ENCODE results near the gene RDX. TPM values are rescaled to one million over a fixed set of nuclear protein-coding genes. Genes with fewer than 3 reads are reported as not detected.
"Not testable (repeated sequence)": the region's sequence is repeated elsewhere in the genome, so short reads cannot be mapped to it uniquely, and the experiment has no call there.

The RDX gene
- total RNA-seq, 1 donor from 2014 or later = 98.9 TPM

GRCh38 chr11:110249066-110249465 is 47.3 kb downstream of the RDX start:
- H3K36me3 Mint-ChIP-seq (ENCODE audit: low read depth) = peaks cover 44% of the 10 kb centered on the region
- no peaks in the 10 kb centered on the region for H3K9me3 Mint-ChIP-seq
- no peak overlapping the region for H3K4me3 Mint-ChIP-seq
- H3K27me3 Mint-ChIP-seq (ENCODE audit: insufficient read depth) = no peaks in the 10 kb centered on the region
- peaks cover 12% of the 10 kb centered on the region for H3K4me1 Mint-ChIP-seq (ENCODE audit: low read depth)
- no peak overlapping the region for H3K27ac Mint-ChIP-seq
- intact Hi-C loops (cut with micrococcal nuclease) = loop anchor here (5.0 kb wide), 1 partner anchor 302 kb away; no protein-coding TSS in a partner anchor
- DNase-seq (ENCODE audit: low spot score) = no peak

- DNase-seq (ENCODE audit: low spot score) = no peak
- no peak overlapping the region for H3K27ac Mint-ChIP-seq
- no peak overlapping the region for H3K4me3 Mint-ChIP-seq
- peaks cover 39% of the 10 kb centered on the region for H3K36me3 Mint-ChIP-seq (ENCODE audit: low read depth)
- no peaks in the 10 kb centered on the region for H3K4me1 Mint-ChIP-seq (ENCODE audit: low read depth)
- no peaks in the 10 kb centered on the region for H3K27me3 Mint-ChIP-seq (ENCODE audit: insufficient read depth)
- no peaks in the 10 kb centered on the region for H3K9me3 Mint-ChIP-seq
- intact Hi-C loops (cut with micrococcal nuclease) = no loop called here
Observed at GRCh38 chr11:110243791-110244190, 52.6 kb downstream of the RDX start.

GRCh38 chr11:110242746-110243145 is 53.7 kb downstream of the RDX start:
- Mint-ChIP-seq H3K4me1 (ENCODE audit: low read depth) (no peaks in the 10 kb centered on the region), H3K27ac (no peak overlapping the region), H3K36me3 (ENCODE audit: low read depth) (peaks cover 36% of the 10 kb centered on the region), H3K4me3 (no peak overlapping the region), H3K9me3 (no peaks in the 10 kb centered on the region), H3K27me3 (ENCODE audit: insufficient read depth) (no peaks in the 10 kb centered on the region)
- no peak for DNase-seq (ENCODE audit: low spot score)
- intact Hi-C loops (cut with micrococcal nuclease) = no loop called here

- no peaks in the 10 kb centered on the region for H3K9me3 Mint-ChIP-seq
- H3K4me1 Mint-ChIP-seq (ENCODE audit: low read depth) = no peaks in the 10 kb centered on the region
- peaks cover 37% of the 10 kb centered on the region for H3K36me3 Mint-ChIP-seq (ENCODE audit: low read depth)
- no peak for DNase-seq (ENCODE audit: low spot score)
- no peak overlapping the region for H3K27ac Mint-ChIP-seq
- intact Hi-C loops (cut with micrococcal nuclease) = no loop called here
- H3K4me3 Mint-ChIP-seq = no peak overlapping the region
- H3K27me3 Mint-ChIP-seq (ENCODE audit: insufficient read depth) = no peaks in the 10 kb centered on the region
Observed at GRCh38 chr11:110242188-110242587, 54.2 kb downstream of the RDX start.

- H3K36me3 Mint-ChIP-seq (ENCODE audit: low read depth) = peaks cover 45% of the 10 kb centered on the region
- no peak overlapping the region for H3K27ac Mint-ChIP-seq
- no peaks in the 10 kb centered on the region for H3K4me1 Mint-ChIP-seq (ENCODE audit: low read depth)
- H3K9me3 Mint-ChIP-seq = no peaks in the 10 kb centered on the region
- no peaks in the 10 kb centered on the region for H3K27me3 Mint-ChIP-seq (ENCODE audit: insufficient read depth)
- DNase-seq (ENCODE audit: low spot score) = no peak
- intact Hi-C loops (cut with micrococcal nuclease) = no loop called here
- H3K4me3 Mint-ChIP-seq = no peak overlapping the region
Observed at GRCh38 chr11:110235966-110236365, 60.4 kb downstream of the RDX start.

GRCh38 chr11:110230377-110230776 is 66.0 kb downstream of the RDX start:
- intact Hi-C loops (cut with micrococcal nuclease) = no loop called here
- DNase-seq (ENCODE audit: low spot score) = no peak
- Mint-ChIP-seq H3K36me3 (ENCODE audit: low read depth) (peaks cover 46% of the 10 kb centered on the region), H3K4me1 (ENCODE audit: low read depth) (no peaks in the 10 kb centered on the region), H3K9me3 (no peaks in the 10 kb centered on the region), H3K27ac (peak overlapping the region; percentile 64), H3K27me3 (ENCODE audit: insufficient read depth) (no peaks in the 10 kb centered on the region), H3K4me3 (no peak overlapping the region)

GRCh38 chr11:110219006-110219785 is 77.2 kb downstream of the RDX start:
- Mint-ChIP-seq H3K9me3 (peaks cover 5% of the 10 kb centered on the region), H3K27ac (no peak overlapping the region), H3K36me3 (ENCODE audit: low read depth) (peaks cover 21% of the 10 kb centered on the region), H3K4me3 (no peak overlapping the region), H3K4me1 (ENCODE audit: low read depth) (no peaks in the 10 kb centered on the region), H3K27me3 (ENCODE audit: insufficient read depth) (no peaks in the 10 kb centered on the region)
- no peak for DNase-seq (ENCODE audit: low spot score)
- intact Hi-C loops (cut with micrococcal nuclease) = loop anchor here (5.0 kb wide), 1 partner anchor 33 kb away; no protein-coding TSS in a partner anchor

GRCh38 chr11:110217936-110218335 is 78.5 kb downstream of the RDX start:
- Mint-ChIP-seq H3K4me3 (no peak overlapping the region), H3K27ac (no peak overlapping the region), H3K36me3 (ENCODE audit: low read depth) (peaks cover 21% of the 10 kb centered on the region), H3K9me3 (peaks cover 5% of the 10 kb centered on the region), H3K27me3 (ENCODE audit: insufficient read depth) (no peaks in the 10 kb centered on the region), H3K4me1 (ENCODE audit: low read depth) (no peaks in the 10 kb centered on the region)
- no peak for DNase-seq (ENCODE audit: low spot score)
- intact Hi-C loops (cut with micrococcal nuclease) = loop anchor here (5.0 kb wide), 1 partner anchor 34 kb away; no protein-coding TSS in a partner anchor

GRCh38 chr11:110217223-110217877 is 79.1 kb downstream of the RDX start:
- intact Hi-C loops (cut with micrococcal nuclease) = loop anchor here (5.0 kb wide), 1 partner anchor 35 kb away; no protein-coding TSS in a partner anchor
- Mint-ChIP-seq H3K4me3 (no peak overlapping the region), H3K36me3 (ENCODE audit: low read depth) (peaks cover 21% of the 10 kb centered on the region), H3K9me3 (peaks cover 5% of the 10 kb centered on the region), H3K27me3 (ENCODE audit: insufficient read depth) (no peaks in the 10 kb centered on the region), H3K4me1 (ENCODE audit: low read depth) (no peaks in the 10 kb centered on the region), H3K27ac (no peak overlapping the region)
- no peak for DNase-seq (ENCODE audit: low spot score)

GRCh38 chr11:110209313-110209694 is 87.1 kb downstream of the RDX start:
- H3K4me3 Mint-ChIP-seq = peak overlapping the region; percentile 73
- DNase-seq (ENCODE audit: low spot score); H3K9me3 Mint-ChIP-seq; H3K36me3 Mint-ChIP-seq (ENCODE audit: low read depth); H3K27ac Mint-ChIP-seq; intact Hi-C loops (cut with micrococcal nuclease); H3K27me3 Mint-ChIP-seq (ENCODE audit: insufficient read depth); H3K4me1 Mint-ChIP-seq (ENCODE audit: low read depth): not testable (repeated sequence)

GRCh38 chr11:110208678-110209312 is 87.6 kb downstream of the RDX start:
- H3K27me3 Mint-ChIP-seq (ENCODE audit: insufficient read depth); H3K36me3 Mint-ChIP-seq (ENCODE audit: low read depth); H3K9me3 Mint-ChIP-seq; H3K4me1 Mint-ChIP-seq (ENCODE audit: low read depth); intact Hi-C loops (cut with micrococcal nuclease): not testable (repeated sequence)
- H3K27ac Mint-ChIP-seq = peak overlapping the region; percentile 29
- peak; percentile 16 for DNase-seq (ENCODE audit: low spot score)
- peak overlapping the region; percentile 73 for H3K4me3 Mint-ChIP-seq

GRCh38 chr11:110207123-110207522 is 89.3 kb downstream of the RDX start:
- no peak for DNase-seq (ENCODE audit: low spot score)
- intact Hi-C loops (cut with micrococcal nuclease) = no loop called here
- Mint-ChIP-seq H3K4me1 (ENCODE audit: low read depth) (peaks cover 8% of the 10 kb centered on the region), H3K4me3 (no peak overlapping the region), H3K27me3 (ENCODE audit: insufficient read depth) (peaks cover 4% of the 10 kb centered on the region), H3K27ac (no peak overlapping the region), H3K9me3 (no peaks in the 10 kb centered on the region), H3K36me3 (ENCODE audit: low read depth) (no peaks in the 10 kb centered on the region)

GRCh38 chr11:110200836-110201235 is 95.6 kb downstream of the RDX start:
- DNase-seq (ENCODE audit: low spot score) = no peak
- peaks cover 4% of the 10 kb centered on the region for H3K27me3 Mint-ChIP-seq (ENCODE audit: insufficient read depth)
- no peaks in the 10 kb centered on the region for H3K4me1 Mint-ChIP-seq (ENCODE audit: low read depth)
- H3K27ac Mint-ChIP-seq = no peak overlapping the region
- H3K36me3 Mint-ChIP-seq (ENCODE audit: low read depth) = no peaks in the 10 kb centered on the region
- no peaks in the 10 kb centered on the region for H3K9me3 Mint-ChIP-seq
- intact Hi-C loops (cut with micrococcal nuclease) = loop anchor here (1.0 to 5.0 kb wide), 8 partner anchors 51 to 1029 kb away; partner anchors contain the start of gene RDX
- H3K4me3 Mint-ChIP-seq = no peak overlapping the region
